Small intestine (tissue), 16 donors: Measurements from ENCODE around the gene SLC27A1. TPM values are rescaled to one million over a fixed set of nuclear protein-coding genes. Genes with fewer than 3 reads are reported as not detected.

Source experiments
- DNase-seq, 2 donors: peaks; one replicate each; pipeline versions ENCODE4 v3.0.0 to v3.0.0-alpha.2; 2013
- FAIRE-seq: peaks from 2 replicates; lab custom pipeline; 2012; peaks lifted over from hg19 to GRCh38; lab: Jason Lieb, UNC
- H3K27ac ChIP-seq, 3 donors: one replicate each; pipeline ENCODE4 v1.5.1; 2013; ENCODE audit warnings: low read length in 2 of 3, mild to moderate bottlenecking in 2 of 3, control low read depth in 1 of 3, inconsistent platforms in 1 of 3, low read depth in 1 of 3, moderate library complexity in 1 of 3
- H3K27me3 ChIP-seq, 3 donors: one replicate each; pipeline ENCODE4 v1.6.1; 2013; ENCODE audit warnings: low read length in 3 of 3, inconsistent platforms in 1 of 3; ENCODE audit not compliant: control insufficient read depth in 3 of 3, insufficient read depth in 3 of 3
- H3K36me3 ChIP-seq, 3 donors: one replicate each; pipeline ENCODE4 v1.6.1; 2013; ENCODE audit warnings: low read length in 3 of 3, inconsistent platforms in 1 of 3, low read depth in 1 of 3, mild to moderate bottlenecking in 1 of 3, moderate library complexity in 1 of 3; ENCODE audit not compliant: control insufficient read depth in 3 of 3, insufficient read depth in 2 of 3
- H3K4me1 ChIP-seq, 3 donors: one replicate each; pipeline ENCODE4 v1.6.1; 2013; ENCODE audit warnings: low read length in 2 of 3, inconsistent platforms in 1 of 3, low read depth in 1 of 3, mild to moderate bottlenecking in 1 of 3, moderate library complexity in 1 of 3; ENCODE audit not compliant: control insufficient read depth in 3 of 3, insufficient read depth in 2 of 3
- H3K4me3 ChIP-seq, 3 donors: one replicate each; pipeline ENCODE4 v1.5.1; 2013; ENCODE audit warnings: low read length in 3 of 3, control low read depth in 1 of 3, inconsistent platforms in 1 of 3, low read depth in 1 of 3, mild to moderate bottlenecking in 1 of 3, moderate library complexity in 1 of 3
- H3K9me3 ChIP-seq, 2 donors: one replicate each; pipeline ENCODE4 v1.6.1; 2013; ENCODE audit warnings: low read depth in 1 of 2, low read length in 1 of 2; ENCODE audit not compliant: control insufficient read depth in 2 of 2, insufficient read depth in 1 of 2
- WGBS, 3 donors: extraction: QIAGEN DNeasy Blood & Tissue Kit; methylation state at CpG; one replicate each; pipeline ENCODE4 v1.1.7; 2013; 5-methylcytosine and 5-hydroxymethylcytosine counted together
- long read RNA-seq, 10 donors: transcript quantifications; one replicate each; lab custom pipeline, GENCODE V29; 2026
- polyA plus RNA-seq, 4 donors: library from polyadenylated mRNA; stranded (reverse) in 3 of 4; unstranded in 1 of 4; fragments of 200-250 nt in 3 of 4; fragments of 120-200 nt in 1 of 4; gene quantifications; one replicate each; pipeline versions ENCODE4 v1.2.1 to v1.2.3, GENCODE V29; 2013
- donor health status: healthy with polysubstance abuse.
- donor health status: control.
- donor health status: control.
- donor health status: Bipolar disorder and iron deficiency.
- donor health status: healthy.

SLC27A1 gene
- 1 to 10 TPM in 3 of 4 donors, under 1 TPM in 1; 0.22 to 5.5 (median 3.1) TPM for polyA plus RNA-seq
- long read RNA-seq, donor 1, result 0 reads
- long read RNA-seq, donor 2, result 0 reads
- long read RNA-seq, donor 3, result 0 reads
- long read RNA-seq, donor 4, result 0 reads
- long read RNA-seq, donor 5, result 0 reads
- long read RNA-seq, donor 6, result 0 reads
- long read RNA-seq, donor 7, transcript SLC27A1-201 (12 exons, 3,594 nt), result major isoform, 5 of 5 reads
- long read RNA-seq, donor 7, partial matches to known transcripts, result 0 of 5 reads
- long read RNA-seq, donor 7, other reads (novel, unspliced or antisense), result 0 of 5 reads
- long read RNA-seq, donor 8, result 0 reads
- long read RNA-seq, donor 9, result 0 reads
- long read RNA-seq, donor 10, result 0 reads

DNA sequence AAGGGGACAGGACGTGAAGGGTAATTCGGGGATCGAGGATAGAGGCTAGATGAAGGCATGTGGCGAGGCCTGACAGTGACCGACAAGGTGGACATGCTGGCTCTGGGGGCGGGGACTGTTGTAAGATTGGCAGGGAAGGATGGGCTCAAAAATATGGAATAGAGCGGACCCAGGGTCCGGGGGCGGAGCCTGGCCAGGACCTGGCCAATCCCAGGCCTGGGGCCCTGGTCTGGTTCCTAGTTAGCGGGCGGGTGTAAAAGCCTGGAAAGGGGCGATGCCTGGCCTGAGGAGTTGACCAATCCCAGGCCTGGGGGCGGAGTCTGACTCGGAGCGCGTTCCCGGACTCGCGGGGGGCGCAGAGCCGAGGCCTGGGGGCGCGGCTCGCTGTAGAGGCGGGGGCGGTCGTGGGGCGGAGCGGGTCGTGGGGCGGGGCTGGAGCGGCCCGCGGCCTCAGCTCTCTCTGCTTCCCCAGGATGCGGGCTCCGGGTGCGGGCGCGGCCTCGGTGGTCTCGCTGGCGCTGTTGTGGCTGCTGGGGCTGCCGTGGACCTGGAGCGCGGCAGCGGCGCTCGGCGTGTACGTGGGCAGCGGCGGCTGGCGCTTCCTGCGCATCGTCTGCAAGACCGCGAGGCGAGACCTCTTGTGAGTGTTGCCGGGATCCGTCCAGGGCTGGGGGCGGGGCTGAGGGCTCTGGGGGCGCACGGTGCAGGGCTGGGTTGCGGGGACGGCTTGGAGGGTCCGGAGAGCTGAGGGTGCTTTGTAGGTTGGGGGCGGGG lies at the start of gene SLC27A1:
Gene SLC27A1 (plus strand): TSS at position 457 of the 774 bp plus-strand sequence. CDS start 17 bp downstream, at position 474.
- peak within 1 kb of the TSS; percentile 57 to 66 (median 63) for H3K4me3 ChIP-seq
- H3K4me1 ChIP-seq, result peaks cover 0 to 15% (median 0%) of the 10 kb centered on the region in 3 donors
- H3K36me3 ChIP-seq, result no peaks in the 10 kb centered on the region
- WGBS, 3 donors, result 0 to 1% (median 0%) methylated on average over 46 to 67 of the region's 67 CpGs
- H3K27me3 ChIP-seq, result peaks cover 0 to 23% (median 0%) of the 10 kb centered on the region in 3 donors
- FAIRE-seq (no peak), DNase-seq (peak; percentile 88 to 97)
- peak within 1 kb of the TSS in 2 of 3 donors; percentile 82 for H3K27ac ChIP-seq
- H3K9me3 ChIP-seq, result no peaks in the 10 kb centered on the region

DNA sequence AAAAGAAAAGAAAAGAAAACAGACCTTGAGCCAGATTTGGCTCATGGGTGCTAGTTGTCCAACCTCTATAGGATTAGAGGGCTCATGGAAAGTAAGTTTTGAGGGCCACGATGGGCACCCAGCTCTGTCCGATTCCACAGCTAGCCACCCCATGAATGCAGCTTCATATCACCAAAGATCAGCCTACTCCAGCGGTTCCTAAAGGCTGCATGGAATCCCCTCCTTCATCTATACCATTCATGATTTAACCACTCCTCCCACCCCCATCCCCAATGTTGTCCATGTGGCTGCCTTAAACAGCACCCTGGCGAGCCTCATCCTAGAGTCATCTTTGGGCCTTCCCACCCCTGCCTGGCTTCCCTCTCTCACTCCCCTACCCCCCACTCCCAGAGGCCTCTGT lies 48.4 kb upstream of the SLC27A1 start:
- no peak for DNase-seq
- no peak overlapping the region for H3K4me3 ChIP-seq
- H3K27ac ChIP-seq, result no peak overlapping the region
- peaks cover 0 to 7% (median 5%) of the 10 kb centered on the region in 3 donors for H3K4me1 ChIP-seq
- 95 to 99% (median 99%) methylated on average over 4 of the region's 4 CpGs for WGBS, 3 donors
- peaks cover 0 to 21% (median 3%) of the 10 kb centered on the region in 3 donors for H3K36me3 ChIP-seq
- no peaks in the 10 kb centered on the region for H3K9me3 ChIP-seq
- FAIRE-seq, result no peak
- no peaks in the 10 kb centered on the region for H3K27me3 ChIP-seq

DNA sequence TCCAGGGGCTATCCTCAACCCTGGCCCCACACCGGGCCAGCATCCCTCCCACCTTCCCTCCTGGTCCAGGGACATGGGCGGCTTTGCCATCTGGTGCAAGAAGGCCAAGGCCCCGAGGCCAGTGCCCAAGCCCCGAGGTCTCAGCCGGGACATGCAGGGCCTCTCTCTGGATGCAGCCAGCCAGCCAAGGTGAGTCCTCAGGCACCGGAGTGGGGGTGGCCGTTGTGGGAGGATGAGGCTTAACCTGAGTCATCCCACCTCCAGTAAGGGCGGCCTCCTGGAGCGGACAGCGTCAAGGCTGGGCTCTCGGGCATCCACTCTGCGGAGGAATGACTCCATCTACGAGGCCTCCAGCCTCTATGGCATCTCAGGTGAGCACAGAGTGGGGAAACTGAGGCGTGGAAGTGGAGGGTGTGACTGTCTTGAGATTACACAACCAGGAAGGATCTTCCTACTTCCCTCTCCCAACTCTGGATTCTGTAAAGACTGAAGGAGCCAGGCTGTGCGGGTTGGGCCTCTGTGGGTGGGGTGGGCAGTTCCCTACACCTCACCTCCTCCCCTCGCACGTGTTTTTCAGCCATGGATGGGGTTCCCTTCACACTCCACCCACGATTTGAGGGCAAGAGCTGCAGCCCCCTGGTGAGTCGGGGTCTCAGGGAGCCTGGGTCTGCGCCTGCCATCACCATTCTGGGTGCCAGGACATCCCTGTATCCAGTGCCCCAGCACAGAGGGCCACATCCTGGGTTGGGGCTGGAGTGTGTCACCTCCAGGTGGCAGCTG lies 46.7 kb upstream of the SLC27A1 start:
- DNase-seq (no peak), FAIRE-seq (no peak)
- Histone ChIP-seq H3K27me3 (no peaks in the 10 kb centered on the region), H3K36me3 (peaks cover 0 to 21% (median 3%) of the 10 kb centered on the region in 3 donors), H3K4me3 (no peak overlapping the region), H3K27ac (no peak overlapping the region), H3K9me3 (no peaks in the 10 kb centered on the region), H3K4me1 (peaks cover 0 to 7% (median 5%) of the 10 kb centered on the region in 3 donors)
- 94 to 95% (median 95%) methylated on average over 20 of the region's 20 CpGs for WGBS, 3 donors

DNA sequence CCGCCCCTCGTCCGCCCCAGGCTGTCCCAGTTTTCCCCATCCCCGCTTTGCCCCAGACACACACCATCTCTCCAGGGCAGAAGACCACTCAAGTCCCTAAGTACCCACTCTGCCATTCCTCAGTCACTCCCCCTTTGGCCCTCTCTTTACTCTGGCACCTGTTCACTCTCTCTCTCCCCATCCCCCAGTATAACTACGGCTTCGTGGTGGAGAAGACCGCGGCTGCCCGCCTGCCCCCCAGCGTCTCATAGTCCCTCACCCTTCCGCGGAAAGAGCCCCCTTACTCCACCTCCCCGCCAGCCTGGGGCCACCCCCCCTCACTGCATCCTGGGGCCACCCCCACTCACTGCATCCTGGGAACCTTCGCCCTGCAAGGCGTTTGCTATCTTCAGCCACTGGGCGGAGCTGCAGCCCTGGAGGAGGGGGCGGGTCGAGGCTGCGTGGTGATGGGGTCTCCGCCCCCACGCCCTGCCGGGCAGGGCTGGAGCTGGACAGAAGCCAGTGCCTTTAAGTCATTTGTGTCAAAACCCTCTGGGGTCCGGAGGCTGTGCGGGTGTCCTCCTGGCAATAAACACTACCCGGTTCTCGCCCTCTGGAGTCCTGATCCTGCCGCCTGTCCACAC lies 45.5 kb upstream of the SLC27A1 start:
- H3K4me1 ChIP-seq, result peaks cover 0 to 7% (median 2%) of the 10 kb centered on the region in 3 donors
- no peak overlapping the region for H3K4me3 ChIP-seq
- H3K9me3 ChIP-seq, result no peaks in the 10 kb centered on the region
- FAIRE-seq, result no peak
- H3K36me3 ChIP-seq, result peaks cover 0 to 21% (median 3%) of the 10 kb centered on the region in 3 donors
- peak in 1 of 2 donors; percentile 58 for DNase-seq
- H3K27me3 ChIP-seq, result no peaks in the 10 kb centered on the region
- 26 to 34% (median 29%) methylated on average over 26 to 27 of the region's 27 CpGs for WGBS, 3 donors
- H3K27ac ChIP-seq, result no peak overlapping the region

DNA sequence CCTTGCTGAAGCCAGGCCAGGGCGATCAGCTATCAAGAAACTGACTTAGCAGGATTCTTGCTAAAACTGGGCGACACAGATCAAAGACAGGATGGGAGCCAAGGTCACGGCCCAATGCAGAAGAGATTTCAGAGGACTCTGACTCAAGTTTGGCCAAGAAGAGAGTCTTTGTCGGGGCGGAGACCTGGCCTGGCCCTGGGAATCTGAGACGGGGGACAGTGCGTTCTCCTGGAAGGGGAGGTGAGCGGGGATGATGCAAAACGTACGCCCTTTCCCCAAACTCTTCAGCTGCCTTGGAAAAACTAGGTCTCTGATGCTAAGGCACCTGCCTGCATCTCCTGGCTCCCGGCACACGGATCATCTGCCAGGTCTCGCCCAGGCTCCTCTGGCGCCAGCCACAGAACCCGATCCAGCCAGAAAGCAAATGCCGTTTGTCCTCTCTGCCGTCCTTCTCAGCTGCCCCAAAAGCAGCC lies 40.6 kb upstream of the SLC27A1 start:
- Histone ChIP-seq H3K27ac (no peak overlapping the region), H3K36me3 (no peaks in the 10 kb centered on the region), H3K4me1 (peaks cover 0 to 5% (median 2%) of the 10 kb centered on the region in 3 donors), H3K4me3 (no peak overlapping the region), H3K9me3 (no peaks in the 10 kb centered on the region), H3K27me3 (no peaks in the 10 kb centered on the region)
- DNase-seq (no peak), FAIRE-seq (no peak)
- 53 to 74% (median 66%) methylated on average over 17 of the region's 17 CpGs for WGBS, 3 donors

DNA sequence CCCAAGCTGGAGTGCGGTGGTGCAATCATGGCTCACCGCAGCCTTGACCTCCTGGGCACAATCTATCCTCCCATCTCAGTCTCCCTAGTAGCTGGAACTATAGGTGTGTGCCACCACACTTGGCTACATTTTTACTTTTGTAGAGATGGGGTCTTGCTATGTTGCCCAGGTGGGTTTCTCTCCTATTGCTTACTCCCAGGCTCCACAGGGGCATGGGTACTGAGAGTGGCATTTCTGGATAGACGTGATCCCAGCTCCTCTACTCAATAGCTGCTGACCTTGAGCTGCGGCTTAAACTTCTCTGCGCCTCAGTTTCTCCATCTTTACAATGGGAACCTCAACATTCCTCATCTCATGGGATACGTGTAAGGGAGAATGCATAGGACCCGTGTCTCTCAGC lies 38.9 kb upstream of the SLC27A1 start:
- no peaks in the 10 kb centered on the region for H3K27me3 ChIP-seq
- FAIRE-seq, result no peak
- no peak for DNase-seq
- H3K4me3 ChIP-seq, result no peak overlapping the region
- 87 to 90% (median 88%) methylated on average over 7 of the region's 7 CpGs for WGBS, 3 donors
- no peaks in the 10 kb centered on the region for H3K4me1 ChIP-seq
- H3K27ac ChIP-seq, result no peak overlapping the region
- H3K9me3 ChIP-seq, result peaks cover 0 to 5% of the 10 kb centered on the region in 2 donors
- H3K36me3 ChIP-seq, result peaks cover 0 to 5% (median 0%) of the 10 kb centered on the region in 3 donors

DNA sequence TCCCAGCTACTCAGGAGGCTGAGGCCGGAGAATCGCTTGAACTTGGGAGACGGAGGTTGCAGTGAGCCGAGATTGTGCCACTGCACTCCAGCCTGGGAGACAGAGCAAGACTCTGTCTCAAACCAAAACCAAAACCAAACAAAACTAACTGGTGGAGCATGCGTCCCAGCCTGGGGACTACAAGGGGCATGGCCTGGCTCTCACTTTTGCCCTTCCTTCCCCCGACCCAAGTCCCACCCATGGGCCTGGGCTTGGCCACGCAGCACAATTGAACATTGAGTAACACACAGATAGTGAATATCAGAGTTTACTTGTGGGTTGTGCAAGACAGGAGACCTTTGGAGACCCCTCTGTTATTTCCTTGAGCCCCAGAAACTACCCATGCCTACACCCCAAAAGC lies 35.1 kb upstream of the SLC27A1 start:
- Histone ChIP-seq H3K36me3 (peaks cover 0 to 6% (median 0%) of the 10 kb centered on the region in 3 donors), H3K4me3 (no peak overlapping the region), H3K4me1 (no peaks in the 10 kb centered on the region), H3K27me3 (no peaks in the 10 kb centered on the region), H3K9me3 (peaks cover 0 to 6% of the 10 kb centered on the region in 2 donors), H3K27ac (no peak overlapping the region)
- FAIRE-seq, result no peak
- no peak for DNase-seq
- 63 to 73% (median 67%) methylated on average over 7 of the region's 7 CpGs for WGBS, 3 donors
